Measurements from ENCODE around the gene SPATA9.

The SPATA9 gene

GRCh38 chr5:95672641-95673040, 10.2 kb downstream of the SPATA9 start (continued):
- TF ChIP-seq CTCF (tag by site-specific recombination; IDR thresholded peaks at IDR 0.05) (no peak), ZNF133 (tag by site-specific recombination; IDR thresholded peaks at IDR 0.05) (no peak), ZNF701 (tag by site-specific recombination; IDR thresholded peaks at IDR 0.05) (no peak), OSR2 (tag by site-specific recombination; IDR thresholded peaks at IDR 0.05) (no peak), ZNF221 (tag by site-specific recombination; IDR thresholded peaks at IDR 0.05; ENCODE audit: borderline replicate concordance) (no peak), PRDM10 (tag by site-specific recombination; IDR thresholded peaks at IDR 0.05) (no peak)

- Histone ChIP-seq H3K36me3 (ENCODE audit: control insufficient read depth in 2 of 2, insufficient read depth in 1 of 2, low read length in 2 of 2) (no peaks in the 10 kb centered on the region), H3K9me3 (ENCODE audit: control insufficient read depth, insufficient read depth, low read depth, low read length) (no peaks in the 10 kb centered on the region), H3K4me3 (ENCODE audit: low read depth, low read length) (no peak overlapping the region), H3K4me1 (ENCODE audit: control insufficient read depth, insufficient read depth, low read length) (peaks cover 7% of the 10 kb centered on the region; the same call in 1 of the 2 replicates), H3K27ac (ENCODE audit: extremely low read depth, low read depth, low read length) (no peak overlapping the region)
- CTCF ChIA-PET = interaction anchor here (0.7 to 2.8 kb wide), 2 partner anchors 8 to 12 kb away, joined by 4 to 23 read pairs; no protein-coding TSS in a partner anchor
- POLR2A ChIA-PET = interaction anchor here (0.7 kb wide), 1 partner anchor 31 kb away, joined by 4 read pairs; no protein-coding TSS in a partner anchor
- TF ChIP-seq ZNF645 (tag by site-specific recombination; IDR thresholded peaks at IDR 0.05) (no peak), ZNF639 (tag by site-specific recombination; IDR thresholded peaks at IDR 0.05) (no peak), ZIC2 (tag by site-specific recombination; IDR thresholded peaks at IDR 0.05) (no peak), HOXA7 (CRISPR knock-in tag; IDR thresholded peaks at IDR 0.05; ENCODE audit: borderline replicate concordance) (no peak), TRIM28 (IDR thresholded peaks at IDR 0.05; ENCODE audit: borderline replicate concordance, low read length) (no peak), MYNN (tag by site-specific recombination; IDR thresholded peaks at IDR 0.05; ENCODE audit: borderline replicate concordance) (no peak), ZNF133 (tag by site-specific recombination; IDR thresholded peaks at IDR 0.05) (no peak)
Measured at GRCh38 chr5:95671826-95672225, 11.0 kb downstream of the SPATA9 start.

GRCh38 chr5:95670568-95670967, 12.2 kb downstream of the SPATA9 start:
- Histone ChIP-seq H3K4me3 (ENCODE audit: low read depth, low read length) (no peak overlapping the region), H3K4me1 (ENCODE audit: control insufficient read depth, insufficient read depth, low read length) (peaks cover 7% of the 10 kb centered on the region; the same call in 1 of the 2 replicates), H3K27ac (ENCODE audit: extremely low read depth, low read depth, low read length) (no peak overlapping the region), H3K9me3 (ENCODE audit: control insufficient read depth, insufficient read depth, low read depth, low read length) (no peaks in the 10 kb centered on the region), H3K36me3 (ENCODE audit: control insufficient read depth in 2 of 2, insufficient read depth in 1 of 2, low read length in 2 of 2) (no peaks in the 10 kb centered on the region)
- CTCF ChIA-PET = interaction anchor here (0.6 to 1.4 kb wide), 7 partner anchors 23 to 165 kb away, joined by 3 to 5 read pairs (median 4); no protein-coding TSS in a partner anchor
- TF ChIP-seq ZNF837 (tag by site-specific recombination; IDR thresholded peaks at IDR 0.05) (no peak), ZNF175 (tag by site-specific recombination; IDR thresholded peaks at IDR 0.05) (no peak), YY2 (tag by site-specific recombination; IDR thresholded peaks at IDR 0.05) (no peak), GFI1B (tag by site-specific recombination; IDR thresholded peaks at IDR 0.05) (no peak), SCRT1 (tag by site-specific recombination; IDR thresholded peaks at IDR 0.05; ENCODE audit: borderline replicate concordance) (no peak), ZNF10 (tag by site-specific recombination; IDR thresholded peaks at IDR 0.05) (no peak)
- POLR2A ChIA-PET = interaction anchor here (0.9 to 1.4 kb wide), 2 partner anchors 24 to 60 kb away, joined by 3 to 6 read pairs; partner anchors contain the start of genes RFESD and RHOBTB3
